K562 (cell line): ENCODE results near the gene ZFP36. TPM values are rescaled to one million over a fixed set of nuclear protein-coding genes. Genes with fewer than 3 reads are reported as not detected.

Experiments used
- ATF7 ChIP-seq: fragments of 450-650 bp; IDR thresholded peaks from 2 replicates; pipeline ENCODE4 v1.7.1; 2014; ENCODE audit warnings: mild to moderate bottlenecking, moderate library complexity
- BDP1 ChIP-seq: IDR thresholded peaks from 3 replicates; pipeline ENCODE4 v1.6.1; 2011; ENCODE audit not compliant: insufficient read length, insufficient read depth
- KDM5B ChIP-seq: fragments of 200-600 bp; sonication (generic); IDR thresholded peaks from 2 replicates; pipeline ENCODE4 v1.6.1; 2012; ENCODE audit warnings: low read depth, mild to moderate bottlenecking, moderate library complexity, low read length, control low read depth, inconsistent platforms; ENCODE audit not compliant: insufficient replicate concordance
- NCOA6 ChIP-seq: fragments of 450-650 bp; IDR thresholded peaks from 2 replicates; pipeline ENCODE4 v1.6.1; 2017; ENCODE audit warnings: mild to moderate bottlenecking
- ZEB2 ChIP-seq: fragments of 450-650 bp; IDR thresholded peaks from 2 replicates; pipeline ENCODE4 v1.6.1; 2016
- polyA plus RNA-seq, 8 experiments: library from polyadenylated mRNA; depleted of rRNA in 4 of 8; stranded (reverse) in 5 of 8; unstranded in 3 of 8; fragments of >200 nt; fragmentation: Nextera tagmentation in 2 of 8; fragmentation: Illumina TruSeq in 1 of 8; extraction: Ambion mirVana in 2 of 8; extraction: Trizol in 1 of 8; gene quantifications; 2 replicates each; pipeline versions ENCODE4 v1.2.1 to v1.2.3, GENCODE V29; 2011 to 2014; ENCODE audit warnings: inconsistent platforms in 1 of 8, missing spikeins in 1 of 8
- total RNA-seq, 7 experiments: library from RNA; depleted of rRNA in 6 of 7; stranded (reverse); fragments of >200 nt in 6 of 7; fragmentation: Illumina TruSeq in 2 of 7; extraction: Trizol in 2 of 7; gene quantifications; 2 replicates each; pipeline versions ENCODE4 v1.2.1 to v1.2.3, GENCODE V29; 2011 to 2021; ENCODE audit warnings: low replicate concordance in 1 of 7
- TF ChIP-seq, protein P1 (sequence below), 2 experiments: fragments of 450-650 bp; formaldehyde crosslinking in 1 of 2; IDR thresholded peaks; 2 replicates each; pipeline versions ENCODE4 v1.4.0 to v1.6.1; 2014 to 2020; ENCODE audit warnings: mild to moderate bottlenecking in 2 of 2, borderline replicate concordance in 1 of 2, low read depth in 1 of 2
- TF ChIP-seq, protein P2 (sequence below): sonication (generic); formaldehyde crosslinking; IDR thresholded peaks from 2 replicates; pipeline ENCODE4 v1.8.0; 2023; ENCODE audit warnings: missing genetic modification reagents, mild to moderate bottlenecking, borderline replicate concordance
- TF ChIP-seq, protein P3 (sequence below): sonication (generic); formaldehyde crosslinking; IDR thresholded peaks from 2 replicates; pipeline ENCODE4 v1.8.1; 2023; ENCODE audit warnings: mild to moderate bottlenecking, missing genetic modification reagents

The ZFP36 gene
- total and polyA plus RNA-seq, 9 of the 15 experiments (the other 6 are each of a cell fraction or from before 2014, with no cell fraction given), result 1.0 to 20.1 (median 3.5) TPM

- TF ChIP-seq, protein P1, sequence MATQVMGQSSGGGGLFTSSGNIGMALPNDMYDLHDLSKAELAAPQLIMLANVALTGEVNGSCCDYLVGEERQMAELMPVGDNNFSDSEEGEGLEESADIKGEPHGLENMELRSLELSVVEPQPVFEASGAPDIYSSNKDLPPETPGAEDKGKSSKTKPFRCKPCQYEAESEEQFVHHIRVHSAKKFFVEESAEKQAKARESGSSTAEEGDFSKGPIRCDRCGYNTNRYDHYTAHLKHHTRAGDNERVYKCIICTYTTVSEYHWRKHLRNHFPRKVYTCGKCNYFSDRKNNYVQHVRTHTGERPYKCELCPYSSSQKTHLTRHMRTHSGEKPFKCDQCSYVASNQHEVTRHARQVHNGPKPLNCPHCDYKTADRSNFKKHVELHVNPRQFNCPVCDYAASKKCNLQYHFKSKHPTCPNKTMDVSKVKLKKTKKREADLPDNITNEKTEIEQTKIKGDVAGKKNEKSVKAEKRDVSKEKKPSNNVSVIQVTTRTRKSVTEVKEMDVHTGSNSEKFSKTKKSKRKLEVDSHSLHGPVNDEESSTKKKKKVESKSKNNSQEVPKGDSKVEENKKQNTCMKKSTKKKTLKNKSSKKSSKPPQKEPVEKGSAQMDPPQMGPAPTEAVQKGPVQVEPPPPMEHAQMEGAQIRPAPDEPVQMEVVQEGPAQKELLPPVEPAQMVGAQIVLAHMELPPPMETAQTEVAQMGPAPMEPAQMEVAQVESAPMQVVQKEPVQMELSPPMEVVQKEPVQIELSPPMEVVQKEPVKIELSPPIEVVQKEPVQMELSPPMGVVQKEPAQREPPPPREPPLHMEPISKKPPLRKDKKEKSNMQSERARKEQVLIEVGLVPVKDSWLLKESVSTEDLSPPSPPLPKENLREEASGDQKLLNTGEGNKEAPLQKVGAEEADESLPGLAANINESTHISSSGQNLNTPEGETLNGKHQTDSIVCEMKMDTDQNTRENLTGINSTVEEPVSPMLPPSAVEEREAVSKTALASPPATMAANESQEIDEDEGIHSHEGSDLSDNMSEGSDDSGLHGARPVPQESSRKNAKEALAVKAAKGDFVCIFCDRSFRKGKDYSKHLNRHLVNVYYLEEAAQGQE (IDR thresholded peaks at IDR 0.05; ENCODE audit: borderline replicate concordance), result no peak
- TF ChIP-seq, protein P1 (CRISPR knock-in tag; IDR thresholded peaks at IDR 0.05; ENCODE audit: low read depth), result no peak
- TF ChIP-seq, protein P2, sequence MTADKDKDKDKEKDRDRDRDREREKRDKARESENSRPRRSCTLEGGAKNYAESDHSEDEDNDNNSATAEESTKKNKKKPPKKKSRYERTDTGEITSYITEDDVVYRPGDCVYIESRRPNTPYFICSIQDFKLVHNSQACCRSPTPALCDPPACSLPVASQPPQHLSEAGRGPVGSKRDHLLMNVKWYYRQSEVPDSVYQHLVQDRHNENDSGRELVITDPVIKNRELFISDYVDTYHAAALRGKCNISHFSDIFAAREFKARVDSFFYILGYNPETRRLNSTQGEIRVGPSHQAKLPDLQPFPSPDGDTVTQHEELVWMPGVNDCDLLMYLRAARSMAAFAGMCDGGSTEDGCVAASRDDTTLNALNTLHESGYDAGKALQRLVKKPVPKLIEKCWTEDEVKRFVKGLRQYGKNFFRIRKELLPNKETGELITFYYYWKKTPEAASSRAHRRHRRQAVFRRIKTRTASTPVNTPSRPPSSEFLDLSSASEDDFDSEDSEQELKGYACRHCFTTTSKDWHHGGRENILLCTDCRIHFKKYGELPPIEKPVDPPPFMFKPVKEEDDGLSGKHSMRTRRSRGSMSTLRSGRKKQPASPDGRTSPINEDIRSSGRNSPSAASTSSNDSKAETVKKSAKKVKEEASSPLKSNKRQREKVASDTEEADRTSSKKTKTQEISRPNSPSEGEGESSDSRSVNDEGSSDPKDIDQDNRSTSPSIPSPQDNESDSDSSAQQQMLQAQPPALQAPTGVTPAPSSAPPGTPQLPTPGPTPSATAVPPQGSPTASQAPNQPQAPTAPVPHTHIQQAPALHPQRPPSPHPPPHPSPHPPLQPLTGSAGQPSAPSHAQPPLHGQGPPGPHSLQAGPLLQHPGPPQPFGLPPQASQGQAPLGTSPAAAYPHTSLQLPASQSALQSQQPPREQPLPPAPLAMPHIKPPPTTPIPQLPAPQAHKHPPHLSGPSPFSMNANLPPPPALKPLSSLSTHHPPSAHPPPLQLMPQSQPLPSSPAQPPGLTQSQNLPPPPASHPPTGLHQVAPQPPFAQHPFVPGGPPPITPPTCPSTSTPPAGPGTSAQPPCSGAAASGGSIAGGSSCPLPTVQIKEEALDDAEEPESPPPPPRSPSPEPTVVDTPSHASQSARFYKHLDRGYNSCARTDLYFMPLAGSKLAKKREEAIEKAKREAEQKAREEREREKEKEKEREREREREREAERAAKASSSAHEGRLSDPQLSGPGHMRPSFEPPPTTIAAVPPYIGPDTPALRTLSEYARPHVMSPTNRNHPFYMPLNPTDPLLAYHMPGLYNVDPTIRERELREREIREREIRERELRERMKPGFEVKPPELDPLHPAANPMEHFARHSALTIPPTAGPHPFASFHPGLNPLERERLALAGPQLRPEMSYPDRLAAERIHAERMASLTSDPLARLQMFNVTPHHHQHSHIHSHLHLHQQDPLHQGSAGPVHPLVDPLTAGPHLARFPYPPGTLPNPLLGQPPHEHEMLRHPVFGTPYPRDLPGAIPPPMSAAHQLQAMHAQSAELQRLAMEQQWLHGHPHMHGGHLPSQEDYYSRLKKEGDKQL (CRISPR knock-in tag), result no peak
- TF ChIP-seq NCOA6, result no peak
- peak; percentile 99 for TF ChIP-seq ZEB2
- TF ChIP-seq, protein P3, sequence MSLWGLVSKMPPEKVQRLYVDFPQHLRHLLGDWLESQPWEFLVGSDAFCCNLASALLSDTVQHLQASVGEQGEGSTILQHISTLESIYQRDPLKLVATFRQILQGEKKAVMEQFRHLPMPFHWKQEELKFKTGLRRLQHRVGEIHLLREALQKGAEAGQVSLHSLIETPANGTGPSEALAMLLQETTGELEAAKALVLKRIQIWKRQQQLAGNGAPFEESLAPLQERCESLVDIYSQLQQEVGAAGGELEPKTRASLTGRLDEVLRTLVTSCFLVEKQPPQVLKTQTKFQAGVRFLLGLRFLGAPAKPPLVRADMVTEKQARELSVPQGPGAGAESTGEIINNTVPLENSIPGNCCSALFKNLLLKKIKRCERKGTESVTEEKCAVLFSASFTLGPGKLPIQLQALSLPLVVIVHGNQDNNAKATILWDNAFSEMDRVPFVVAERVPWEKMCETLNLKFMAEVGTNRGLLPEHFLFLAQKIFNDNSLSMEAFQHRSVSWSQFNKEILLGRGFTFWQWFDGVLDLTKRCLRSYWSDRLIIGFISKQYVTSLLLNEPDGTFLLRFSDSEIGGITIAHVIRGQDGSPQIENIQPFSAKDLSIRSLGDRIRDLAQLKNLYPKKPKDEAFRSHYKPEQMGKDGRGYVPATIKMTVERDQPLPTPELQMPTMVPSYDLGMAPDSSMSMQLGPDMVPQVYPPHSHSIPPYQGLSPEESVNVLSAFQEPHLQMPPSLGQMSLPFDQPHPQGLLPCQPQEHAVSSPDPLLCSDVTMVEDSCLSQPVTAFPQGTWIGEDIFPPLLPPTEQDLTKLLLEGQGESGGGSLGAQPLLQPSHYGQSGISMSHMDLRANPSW (CRISPR knock-in tag), result no peak
- peak; percentile 74 for TF ChIP-seq KDM5B
- TF ChIP-seq BDP1, result no peak
- TF ChIP-seq ATF7, result peak; percentile 97
Observed at GRCh38 chr19:39409208-39410016, 2.8 kb downstream of the ZFP36 start (continued).
